Central memory CD4-positive, alpha-beta T cell (primary cell): Measurements from ENCODE around the gene GMDS.
A peak's percentile ranks its signal among the peaks of the same experiment; 100 is the strongest.

Experiments used
- DNase-seq: peaks from one replicate; pipeline ENCODE4 v3.0.0; 2022

The GMDS gene

DNA sequence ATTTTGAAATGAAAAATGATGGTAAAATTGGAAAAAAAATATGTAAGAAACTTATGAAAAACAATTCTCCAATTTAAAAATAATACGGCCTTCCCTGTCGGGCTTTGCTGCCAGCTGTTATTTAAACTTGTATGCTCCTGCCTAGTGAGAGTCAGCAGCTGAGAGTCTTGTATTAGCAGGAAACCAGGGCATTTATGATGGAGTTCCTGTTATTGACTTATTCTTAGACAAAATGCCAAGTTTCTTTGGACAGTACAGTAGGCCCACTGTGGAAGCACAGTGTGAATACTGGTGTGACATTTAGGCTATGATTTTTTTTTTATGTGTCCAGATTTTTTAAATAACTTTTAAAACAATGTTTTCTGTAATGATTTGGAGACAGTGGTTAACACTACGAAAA, 42.1 kb downstream of the GMDS start:
- no peak for DNase-seq

- no peak for DNase-seq
Observed at GRCh38 chr6:2197984-2198383, 47.4 kb downstream of the GMDS start.

DNA sequence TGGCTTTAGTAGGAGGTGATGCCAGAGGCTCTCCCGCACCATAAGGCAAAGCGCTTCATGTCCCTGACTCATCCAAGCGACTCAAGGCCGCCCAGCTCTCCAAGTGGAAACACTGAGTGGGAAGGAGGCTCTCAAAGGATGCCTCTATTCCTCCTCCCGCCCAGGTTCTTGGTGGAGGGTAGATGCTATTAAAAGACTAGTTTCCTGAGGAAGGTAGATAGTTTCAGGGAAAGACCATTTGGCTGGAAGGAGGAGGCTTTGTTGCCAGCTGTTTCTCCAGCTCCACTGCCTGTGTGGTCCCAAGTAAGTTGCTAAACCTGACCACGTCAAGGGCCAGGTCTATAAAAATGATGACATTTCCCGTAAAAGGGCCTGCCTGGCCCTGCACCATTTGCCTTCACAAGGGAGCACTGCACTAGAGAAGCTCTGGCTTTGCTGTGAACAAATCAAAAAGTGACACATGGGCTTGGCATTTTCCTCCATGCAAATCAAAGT, 48.2 kb downstream of the GMDS start:
- no peak for DNase-seq

DNA sequence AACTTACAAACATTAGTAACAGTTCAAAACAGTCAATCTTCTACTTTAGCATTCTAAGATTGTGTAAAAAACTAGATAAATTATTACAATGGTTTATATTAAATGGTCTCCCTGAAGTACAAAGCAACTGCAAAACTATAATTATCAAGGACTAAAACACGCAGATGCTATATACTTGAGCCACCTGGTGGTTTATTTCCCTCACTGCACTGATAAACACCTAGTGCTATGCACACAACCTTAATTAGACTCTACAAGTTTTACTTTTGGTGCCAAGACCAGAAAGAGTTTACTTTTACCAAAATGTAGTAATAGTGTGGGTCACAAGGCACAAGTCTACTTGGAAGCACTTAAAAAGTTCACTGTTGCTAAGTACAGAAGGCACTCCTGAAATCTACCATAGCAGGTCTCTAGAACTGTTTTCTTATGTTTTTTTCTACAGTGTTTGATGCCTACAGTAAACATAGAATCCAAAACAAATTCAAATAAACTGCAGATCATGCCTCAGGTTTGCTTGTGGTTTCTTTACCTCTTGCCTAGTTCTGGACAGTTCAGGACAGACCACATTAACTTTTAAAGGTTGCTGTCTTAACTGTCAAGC, 49.2 kb downstream of the GMDS start:
- DNase-seq: peak; percentile 25

DNA sequence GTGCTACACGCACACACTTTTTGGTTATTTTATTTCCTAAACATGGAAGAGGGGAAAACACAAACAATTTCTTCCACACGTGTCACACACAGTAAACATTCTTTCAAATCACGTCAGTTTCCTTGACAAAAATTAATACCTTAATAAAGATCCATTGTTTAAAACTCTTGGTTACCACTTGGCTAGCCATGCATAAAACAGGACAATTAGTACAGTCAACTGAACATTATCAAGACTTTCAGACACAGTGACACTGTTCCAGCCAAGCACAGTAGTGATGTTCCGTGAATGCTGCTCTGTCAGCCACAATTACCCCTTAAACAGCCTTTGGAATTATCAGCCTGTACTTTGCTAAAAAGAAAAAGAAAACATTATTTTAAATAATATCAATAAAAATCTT, 50.8 kb downstream of the GMDS start:
- DNase-seq: no peak

- no peak for DNase-seq
Observed at GRCh38 chr6:2193931-2194330, 51.5 kb downstream of the GMDS start.

DNA sequence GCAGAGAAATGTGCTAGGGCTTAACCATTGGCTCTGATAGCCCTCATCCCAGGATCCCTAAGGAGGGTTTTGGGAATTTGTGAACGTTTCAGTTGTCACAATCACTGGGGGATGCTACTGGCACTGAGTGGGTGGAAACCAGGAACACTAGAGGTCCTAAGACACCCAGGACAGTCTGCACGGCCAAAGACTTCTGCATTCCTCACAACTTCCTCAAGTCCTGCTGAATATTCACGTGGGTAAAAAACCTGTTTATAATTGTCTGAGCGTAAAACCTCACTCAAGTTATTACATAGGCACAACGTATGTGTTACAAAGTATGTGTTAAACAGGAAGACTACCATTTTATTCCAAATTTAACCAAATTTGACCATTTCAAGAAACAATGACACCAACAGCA, 52.4 kb downstream of the GMDS start:
- DNase-seq: no peak

DNA sequence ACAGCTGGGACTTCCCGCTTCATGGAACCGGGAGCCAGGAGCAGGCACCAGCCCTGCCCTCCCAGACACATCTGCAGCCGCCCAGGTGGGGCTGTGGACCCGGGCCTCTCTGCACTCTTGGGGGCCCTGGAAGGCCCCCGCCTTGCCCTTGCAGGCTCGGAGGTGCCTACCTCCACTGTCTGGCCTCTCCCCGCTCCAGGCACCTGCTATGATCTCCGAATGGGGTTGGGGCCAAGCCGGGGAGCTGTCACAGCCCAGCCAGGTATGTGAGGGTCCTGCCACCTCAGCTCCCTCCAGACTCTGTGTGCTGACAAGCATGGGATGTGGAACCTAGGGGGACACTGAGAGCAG, 54.0 kb downstream of the GMDS start:
- no peak for DNase-seq

- DNase-seq: no peak
Observed at GRCh38 chr6:2190661-2191389, 54.6 kb downstream of the GMDS start.

- no peak for DNase-seq
Observed at GRCh38 chr6:2188856-2189384, 56.5 kb downstream of the GMDS start.

GRCh38 chr6:2188397-2188796, 57.0 kb downstream of the GMDS start:
- DNase-seq: no peak

DNA sequence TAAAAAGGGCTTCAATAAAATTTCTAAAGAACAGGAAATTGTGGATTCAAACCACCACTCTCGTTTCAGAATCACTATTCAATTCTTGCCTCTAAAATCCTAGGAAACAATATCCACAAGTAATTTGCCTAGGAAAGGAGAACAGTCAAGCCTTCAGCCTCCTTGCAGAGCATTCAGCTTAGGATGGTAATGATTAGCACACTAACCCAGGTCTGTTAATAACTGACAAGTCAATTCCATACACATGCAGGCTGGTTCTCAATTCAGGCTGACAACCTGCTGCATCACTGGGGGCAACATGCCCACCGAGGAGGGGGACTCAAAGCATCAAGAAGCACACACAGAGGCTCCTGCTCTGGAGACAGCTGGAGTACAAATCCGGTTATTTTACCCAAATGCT, 57.6 kb downstream of the GMDS start:
- DNase-seq: no peak

GRCh38 chr6:2186516-2186915, 58.9 kb downstream of the GMDS start:
- no peak for DNase-seq

GRCh38 chr6:2185466-2185865, 59.9 kb downstream of the GMDS start:
- DNase-seq: no peak

DNA sequence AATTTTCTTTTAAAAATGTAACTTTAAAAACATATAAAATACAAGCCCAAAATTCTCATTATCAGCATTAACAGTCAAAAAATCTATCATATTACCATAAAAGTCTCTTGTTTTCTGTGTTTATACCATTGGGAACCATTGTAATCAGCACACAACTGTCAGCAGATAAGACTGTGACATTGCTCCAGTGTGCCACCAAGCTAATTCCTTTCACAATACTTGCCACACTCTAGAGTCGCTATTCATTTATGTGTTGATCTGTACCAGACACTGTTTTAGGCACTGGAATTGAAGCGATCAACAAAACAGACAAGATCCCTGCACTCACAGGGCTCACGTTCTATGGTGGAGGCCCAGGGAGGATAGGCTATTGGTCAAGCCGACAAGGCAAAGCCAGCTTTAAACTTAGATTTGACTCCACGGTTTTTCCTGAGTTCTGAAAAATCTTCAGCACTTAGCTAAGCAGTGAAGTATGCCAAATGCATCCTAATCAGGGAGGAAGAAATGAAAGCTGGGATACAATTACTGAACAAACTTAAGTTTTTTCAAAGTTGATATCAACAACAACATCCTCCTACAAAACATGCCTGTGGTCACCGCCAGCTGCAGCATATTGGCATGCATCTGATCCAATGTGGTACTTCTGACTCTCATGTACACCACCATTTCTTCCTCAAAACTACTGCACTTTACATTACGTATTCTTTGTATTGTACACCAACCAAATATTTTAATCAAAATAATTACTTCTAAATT, 60.5 kb downstream of the GMDS start:
- DNase-seq: no peak

DNA sequence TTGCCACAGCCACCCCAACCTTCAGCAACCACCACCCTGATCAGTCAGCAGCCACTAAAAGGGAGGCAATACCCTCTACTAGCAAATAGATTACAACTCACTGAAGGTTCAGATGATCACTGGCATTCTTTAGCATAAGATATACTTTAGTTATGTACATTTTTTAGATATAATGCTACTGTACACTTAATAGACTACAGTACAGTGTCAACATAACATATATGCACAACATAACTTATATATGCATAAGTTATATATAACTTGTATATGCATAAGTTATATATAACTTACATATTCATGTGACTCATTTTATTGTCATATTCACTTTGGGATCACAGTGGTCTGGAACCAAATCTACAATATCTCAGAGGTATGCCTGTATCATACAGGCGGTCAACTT, 61.7 kb downstream of the GMDS start:
- no peak for DNase-seq

GRCh38 chr6:2183246-2183645, 62.2 kb downstream of the GMDS start:
- no peak for DNase-seq

DNA sequence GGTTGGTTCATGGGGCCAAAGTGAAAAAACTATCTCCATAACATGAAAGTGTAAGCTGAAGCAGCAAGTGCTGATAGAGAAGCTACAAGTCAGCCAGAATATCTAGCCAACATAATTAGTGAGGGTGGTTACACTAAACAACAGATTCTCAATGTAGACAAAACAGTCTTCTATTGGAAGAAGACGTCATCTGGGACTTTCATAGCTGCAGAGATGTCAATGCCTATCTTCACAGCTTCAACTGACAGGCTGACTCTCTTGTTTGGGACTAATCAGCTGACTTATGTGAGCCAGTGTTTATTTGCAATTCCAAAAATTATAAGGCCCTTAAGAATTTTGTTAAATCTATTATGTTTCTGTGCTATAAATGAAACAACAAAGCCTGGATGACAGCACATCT, 63.2 kb downstream of the GMDS start:
- no peak for DNase-seq

- DNase-seq: no peak
Observed at GRCh38 chr6:2181567-2181966, 63.8 kb downstream of the GMDS start.

GRCh38 chr6:2179950-2180349, 65.5 kb downstream of the GMDS start:
- no peak for DNase-seq

DNA sequence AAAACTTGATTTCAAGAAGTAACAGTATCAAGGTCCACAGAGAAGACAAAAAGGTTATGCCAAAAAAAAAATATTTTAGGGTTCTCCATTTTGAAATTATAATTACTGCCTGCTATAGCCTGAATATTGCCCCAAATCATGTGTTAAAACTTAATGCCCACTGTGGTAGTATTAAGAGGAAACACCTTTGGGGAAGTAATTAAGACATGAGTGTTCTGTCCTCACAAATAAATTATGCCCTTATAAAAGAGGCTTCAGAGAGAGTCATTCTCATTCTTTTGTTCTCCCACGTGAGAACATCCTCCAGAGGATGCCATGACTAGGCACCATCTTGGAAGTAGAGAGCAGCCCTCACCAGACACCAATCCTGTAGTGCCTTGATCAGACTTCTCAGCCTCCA, 66.2 kb downstream of the GMDS start:
- no peak for DNase-seq

GRCh38 chr6:2178125-2178524, 67.3 kb downstream of the GMDS start:
- no peak for DNase-seq

DNA sequence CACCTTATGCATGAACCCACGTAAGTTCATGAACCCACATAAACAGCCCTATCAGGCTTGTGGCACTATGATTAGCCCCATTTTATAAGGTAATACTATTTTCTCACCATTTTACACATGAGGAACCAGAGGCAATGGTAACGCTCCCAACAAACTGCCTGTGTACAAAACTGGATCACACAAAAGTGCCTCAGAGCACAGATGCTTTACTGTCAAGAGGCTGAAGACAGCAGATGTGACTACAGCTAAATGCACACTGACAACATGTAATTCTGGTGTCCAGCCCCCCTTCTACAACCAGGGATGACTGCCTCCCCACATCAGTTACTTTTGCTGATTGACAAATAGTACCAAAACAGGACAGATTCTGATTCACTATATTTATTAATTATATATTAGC, 69.6 kb downstream of the GMDS start:
- no peak for DNase-seq
